H1 (cell line): ENCODE results near the gene ATP6V1A. TPM values are rescaled to one million over a fixed set of nuclear protein-coding genes. Genes with fewer than 3 reads are reported as not detected.

ENCODE experiments used
- CTCF ChIA-PET: fragments of 300-600 bp; sonication (Branson Sonifier 250); formaldehyde crosslinking; loops from one replicate; lab custom pipeline; 2021; ENCODE audit not compliant: partially characterized antibody; lab: Charles Lee
- POLR2A ChIA-PET: fragments of 300-600 bp; sonication (Branson Sonifier 250); formaldehyde crosslinking; loops from one replicate; lab custom pipeline; 2021; ENCODE audit warnings: inconsistent platforms; ENCODE audit not compliant: partially characterized antibody; lab: Charles Lee
- DNase-seq, 2 experiments: peaks; one replicate each; pipeline versions ENCODE4 v3.0.0 to v3.0.0-alpha.2; 2010 to 2022; ENCODE audit warnings: low spot score in 2 of 2, low read depth in 1 of 2, mixed read lengths in 1 of 2
- FAIRE-seq: peaks from 2 replicates; lab custom pipeline; 2011; peaks lifted over from hg19 to GRCh38; lab: Jason Lieb, UNC
- H2AFZ ChIP-seq: 2 replicates; pipeline ENCODE4 v1.8.1; 2012; ENCODE audit warnings: low read length, inconsistent platforms
- H2AK5ac ChIP-seq: 2 replicates; pipeline ENCODE4 v1.6.1; 2013; ENCODE audit warnings: low read depth, low read length
- H2BK120ac ChIP-seq: replicated peaks from 2 replicates; pipeline ENCODE3; 2013; ENCODE audit warnings: low read depth, low read length, inconsistent platforms
- H2BK12ac ChIP-seq: 2 replicates; pipeline ENCODE4 v1.6.1; 2013; ENCODE audit warnings: low read depth, low read length
- H2BK15ac ChIP-seq: 2 replicates; pipeline ENCODE4 v1.6.1; 2013; ENCODE audit warnings: low read length
- H2BK20ac ChIP-seq: 2 replicates; pipeline ENCODE4 v1.6.1; 2013; ENCODE audit warnings: low read length
- H2BK5ac ChIP-seq: 2 replicates; pipeline ENCODE4 v1.6.1; 2013; ENCODE audit warnings: low read depth, low read length
- H3K14ac ChIP-seq: 2 replicates; pipeline ENCODE4 v1.6.1; 2013; ENCODE audit warnings: inconsistent platforms; ENCODE audit not compliant: insufficient read length
- H3K18ac ChIP-seq: 2 replicates; pipeline ENCODE4 v1.6.1; 2013; ENCODE audit warnings: low read length; ENCODE audit errors: extremely low read depth
- H3K23ac ChIP-seq: 2 replicates; pipeline ENCODE4 v1.6.1; 2013; ENCODE audit warnings: inconsistent platforms; ENCODE audit not compliant: insufficient read length
- H3K23me2 ChIP-seq: 2 replicates; pipeline ENCODE4 v1.6.1; 2013; ENCODE audit warnings: low read depth, low read length
- H3K27ac ChIP-seq: 2 replicates; pipeline ENCODE4 v1.6.1; 2011; ENCODE audit warnings: low read depth, low read length, inconsistent platforms
- H3K27me3 ChIP-seq, 4 experiments: replicated peaks in 1 of 4; 1 replicate in 1 of 4; 2 replicates in 3 of 4; pipeline versions ENCODE4 v1.6.1 to v1.8.1; 2011 to 2013; ENCODE audit warnings: low read length in 3 of 4, mild to moderate bottlenecking in 3 of 4, inconsistent platforms in 2 of 4, mixed read lengths in 2 of 4, moderate library complexity in 1 of 4; ENCODE audit not compliant: control insufficient read depth in 3 of 4, insufficient read depth in 3 of 4; ENCODE audit errors: extremely low read depth in 1 of 4
- H3K36me3 ChIP-seq, 4 experiments: 2 replicates each; pipeline versions ENCODE4 v1.6.1 to v1.8.1; 2011 to 2013; ENCODE audit warnings: mild to moderate bottlenecking in 4 of 4, low read length in 3 of 4, moderate library complexity in 2 of 4, control low read depth in 1 of 4, inconsistent platforms in 1 of 4; ENCODE audit not compliant: insufficient read depth in 4 of 4, control insufficient read depth in 2 of 4
- H3K4ac ChIP-seq: replicated peaks from 2 replicates; pipeline ENCODE3; 2013; ENCODE audit warnings: low read length, low read depth, mixed read lengths, inconsistent platforms; ENCODE audit not compliant: insufficient read length
- H3K4me1 ChIP-seq, 4 experiments: replicated peaks in 1 of 4; 1 replicate in 1 of 4; 2 replicates in 3 of 4; pipeline versions ENCODE4 v1.6.1 to v1.8.1; 2011 to 2013; ENCODE audit warnings: low read length in 3 of 4, inconsistent platforms in 2 of 4, mixed read lengths in 1 of 4; ENCODE audit not compliant: insufficient read depth in 4 of 4, control insufficient read depth in 3 of 4
- H3K4me2 ChIP-seq, 2 experiments: 2 replicates each; pipeline versions ENCODE4 v1.6.1 to v1.8.1; 2011 to 2013; ENCODE audit warnings: low read depth in 2 of 2, low read length in 2 of 2, control low read depth in 1 of 2, inconsistent platforms in 1 of 2, mild to moderate bottlenecking in 1 of 2; ENCODE audit not compliant: insufficient read depth in 1 of 2
- H3K4me3 ChIP-seq, 4 experiments: fragments of 200-600, 300-600 bp in 1 of 4; sonication (generic), shearing (Covaris generic), sonication (Bioruptor Twin) in 1 of 4; 2 replicates each; pipeline versions ENCODE4 v1.5.1 to v1.8.1; 2011 to 2016; ENCODE audit warnings: low read length in 4 of 4, low read depth in 3 of 4, control low read depth in 2 of 4, inconsistent platforms in 2 of 4, mild to moderate bottlenecking in 2 of 4, mixed read lengths in 1 of 4, moderate library complexity in 1 of 4; ENCODE audit not compliant: insufficient read depth in 2 of 4; ENCODE audit errors: extremely low read depth in 1 of 4
- H3K56ac ChIP-seq: replicated peaks from 2 replicates; pipeline ENCODE3; 2013; ENCODE audit warnings: low read depth, mild to moderate bottlenecking, mixed read lengths, low read length, inconsistent platforms; ENCODE audit not compliant: insufficient read length
- H3K79me1 ChIP-seq: 2 replicates; pipeline ENCODE4 v1.6.1; 2013; ENCODE audit warnings: low read depth, low read length, control low read depth
- H3K79me2 ChIP-seq, 2 experiments: 2 replicates each; pipeline versions ENCODE4 v1.6.1 to v1.8.1; 2012 to 2013; ENCODE audit warnings: low read length in 2 of 2, mild to moderate bottlenecking in 2 of 2, inconsistent platforms in 1 of 2; ENCODE audit not compliant: insufficient read depth in 2 of 2, control insufficient read depth in 1 of 2
- H3K9ac ChIP-seq, 4 experiments: replicated peaks in 1 of 4; 1 replicate in 1 of 4; 2 replicates in 3 of 4; pipeline versions ENCODE4 v1.6.1 to v1.8.1; 2011 to 2013; ENCODE audit warnings: low read depth in 3 of 4, low read length in 3 of 4, control low read depth in 2 of 4, mild to moderate bottlenecking in 2 of 4, moderate library complexity in 2 of 4, inconsistent platforms in 1 of 4; ENCODE audit errors: extremely low read depth in 1 of 4
- H3K9me3 ChIP-seq, 2 experiments: 2 replicates each; pipeline versions ENCODE4 v1.6.1 to v1.8.1; 2012 to 2013; ENCODE audit warnings: mild to moderate bottlenecking in 2 of 2, moderate library complexity in 2 of 2, control low read depth in 1 of 2, inconsistent platforms in 1 of 2, low read depth in 1 of 2, low read length in 1 of 2, mixed read lengths in 1 of 2; ENCODE audit not compliant: insufficient read depth in 2 of 2
- H4K20me1 ChIP-seq, 2 experiments: replicated peaks in 1 of 2; 2 replicates each; pipeline versions ENCODE3 to v1.8.1; 2011 to 2013; ENCODE audit warnings: inconsistent platforms in 2 of 2, low read length in 2 of 2, mild to moderate bottlenecking in 1 of 2; ENCODE audit not compliant: insufficient read depth in 2 of 2, control insufficient read depth in 1 of 2
- H4K5ac ChIP-seq: 2 replicates; pipeline ENCODE4 v1.6.1; 2013; ENCODE audit warnings: low read length, low read depth, mixed read lengths, inconsistent platforms; ENCODE audit not compliant: insufficient read length
- H4K8ac ChIP-seq: 2 replicates; pipeline ENCODE4 v1.8.0; 2013; ENCODE audit warnings: mild to moderate bottlenecking, moderate library complexity, low read length, inconsistent platforms; ENCODE audit not compliant: insufficient read depth; ENCODE audit errors: extremely low read depth
- H4K91ac ChIP-seq: replicated peaks from 2 replicates; pipeline ENCODE3; 2013; ENCODE audit warnings: low read length, mixed read lengths, inconsistent platforms; ENCODE audit not compliant: insufficient read length
- ASH2L ChIP-seq: fragments of 200-600, 300-600 bp; sonication (generic); IDR thresholded peaks from one replicate; pipeline ENCODE4 v1.7.1; 2017; ENCODE audit warnings: low read length
- BCL11A ChIP-seq, 2 experiments: IDR thresholded peaks; one replicate each; pipeline ENCODE4 v1.6.1; 2011; ENCODE audit warnings: low read depth in 2 of 2, low read length in 2 of 2, mild to moderate bottlenecking in 2 of 2
- CHD1 ChIP-seq: IDR thresholded peaks from 2 replicates; pipeline ENCODE4 v1.6.1; 2012; ENCODE audit warnings: low read depth, low read length, improper control_type of control experiment
- CHD2 ChIP-seq: IDR thresholded peaks from 2 replicates; pipeline ENCODE4 v1.6.1; 2012; ENCODE audit warnings: low read length, improper control_type of control experiment
- CTCF ChIP-seq, 3 experiments: IDR thresholded peaks; 1 replicate in 2 of 3; 2 replicates in 1 of 3; pipeline versions ENCODE4 v1.5.1 to v1.6.1; 2011; ENCODE audit warnings: low read length in 3 of 3, mild to moderate bottlenecking in 3 of 3, inconsistent platforms in 2 of 3, low read depth in 1 of 3, moderate library complexity in 1 of 3; ENCODE audit not compliant: insufficient read depth in 1 of 3; ENCODE audit errors: control extremely low read depth in 1 of 3
- FOSL1 ChIP-seq: IDR thresholded peaks from 2 replicates; pipeline ENCODE4 v1.6.1; 2011; ENCODE audit warnings: mild to moderate bottlenecking, low read depth, low read length, moderate library complexity; ENCODE audit not compliant: insufficient read depth
- MAX ChIP-seq: IDR thresholded peaks from 2 replicates; pipeline ENCODE4 v1.6.1; 2012; ENCODE audit warnings: inconsistent platforms
- POLR2AphosphoS5 ChIP-seq: IDR thresholded peaks from 2 replicates; pipeline ENCODE4 v1.6.1; 2011; ENCODE audit warnings: low read depth, low read length
- SIX5 ChIP-seq: IDR thresholded peaks from 2 replicates; pipeline ENCODE4 v1.6.1; 2011; ENCODE audit warnings: mild to moderate bottlenecking, low read depth, low read length
- SP1 ChIP-seq: IDR thresholded peaks from 2 replicates; pipeline ENCODE4 v1.6.1; 2011; ENCODE audit warnings: low read depth, low read length
- WGBS, 2 experiments: shearing (Covaris generic) in 1 of 2; methylation state at CpG; one replicate each; pipeline versions ENCODE4 v1.1.6 to v1.1.7; 2013 to 2015; ENCODE audit warnings: low lambda C conversion rate in 2 of 2, mixed read lengths in 2 of 2, inconsistent platforms in 1 of 2, low coverage in 1 of 2, missing lambda C conversion rate in 1 of 2; ENCODE audit not compliant: insufficient replicate concordance in 2 of 2, insufficient coverage in 1 of 2, insufficient read length in 1 of 2; ENCODE audit errors: extremely low coverage in 1 of 2, missing lambda C conversion rate in 1 of 2; 5-methylcytosine and 5-hydroxymethylcytosine counted together
- polyA plus RNA-seq, 7 experiments: library from polyadenylated mRNA; depleted of rRNA in 3 of 7; stranded (reverse) in 5 of 7; unstranded in 2 of 7; fragments of >200 nt in 5 of 7; fragments of 200-250 nt in 2 of 7; gene quantifications; 1 replicate in 5 of 7; 2 replicates in 1 of 7; 4 replicates in 1 of 7; pipeline versions ENCODE4 v1.2.1 to v1.2.3, GENCODE V29; 2011 to 2013; ENCODE audit warnings: missing spikeins in 2 of 7, mixed read lengths in 2 of 7
- total RNA-seq: library from RNA; stranded (reverse); fragmentation: NEBNext Ultra II Directional; extraction: Animal tissue kit (Norgen Biotek cat#: 25700); gene quantifications from 2 replicates; pipeline ENCODE4 v1.2.1, GENCODE V29; 2021

ATP6V1A gene
- total and polyA plus RNA-seq, 2 of the 8 experiments (the other 6 are each of a cell fraction or from before 2014, with no cell fraction given): 15.4 to 90.9 TPM

GRCh38 chr3:113712129-113712528 is 34.7 kb upstream of the ATP6V1A start:
- H3K4ac ChIP-seq: no peak overlapping the region
- 74% methylated on average over 3 of the region's 3 CpGs; no CpG with 5 or more reads in 1 of the 2 experiments for WGBS, 2 experiments
- no peak overlapping the region for H2BK5ac ChIP-seq
- no peak overlapping the region for H3K23ac ChIP-seq
- H4K8ac ChIP-seq: no peak overlapping the region
- FAIRE-seq (no peak), DNase-seq (no peak)
- ChIA-PET POLR2A (interaction anchor here (0.6 to 1.1 kb wide), 2 partner anchors 13 to 15 kb away, joined by 3 to 5 read pairs; no protein-coding TSS in a partner anchor), CTCF (interaction anchor here (1.1 to 1.3 kb wide), 2 partner anchors 13 to 33 kb away, joined by 3 to 5 read pairs; no protein-coding TSS in a partner anchor)
- no peak overlapping the region for H4K5ac ChIP-seq
- no peaks in the 10 kb centered on the region for H3K4me1 ChIP-seq
- H3K56ac ChIP-seq: no peak overlapping the region
- no peaks in the 10 kb centered on the region for H3K79me2 ChIP-seq
- no peak for TF ChIP-seq CTCF (IDR thresholded peaks at IDR 0.05; ENCODE audit: control extremely low read depth in 1 of 3, insufficient read depth in 1 of 3, low read depth in 1 of 3, low read length in 3 of 3)
- no peak for TF ChIP-seq CHD2
- no peak for TF ChIP-seq BCL11A (IDR thresholded peaks at IDR 0.05; ENCODE audit: low read depth in 2 of 2, low read length in 2 of 2)
- no peak for TF ChIP-seq CHD1
- TF ChIP-seq POLR2AphosphoS5: no peak
- TF ChIP-seq FOSL1: no peak
- TF ChIP-seq MAX: no peak
- no peak for TF ChIP-seq ASH2L
- no peak for TF ChIP-seq SP1
- no peak for TF ChIP-seq SIX5
- no peak overlapping the region for H2BK20ac ChIP-seq
- no peak overlapping the region for H3K9ac ChIP-seq
- H3K27ac ChIP-seq: no peak overlapping the region
- H3K23me2 ChIP-seq: no peaks in the 10 kb centered on the region
- H3K4me2 ChIP-seq: no peak overlapping the region
- no peak overlapping the region for H3K14ac ChIP-seq
- H2AK5ac ChIP-seq: no peak overlapping the region
- H3K27me3 ChIP-seq: peaks cover 0 to 1% (median 0%) of the 10 kb centered on the region in 4 experiments; a peak in 1 of 7 replicates
- no peak overlapping the region for H2BK12ac ChIP-seq
- H2BK15ac ChIP-seq: no peak overlapping the region
- no peak overlapping the region for H2BK120ac ChIP-seq
- H4K20me1 ChIP-seq: no peaks in the 10 kb centered on the region
- peaks cover 0 to 7% (median 0%) of the 10 kb centered on the region in 4 experiments; a peak in 1 of 8 replicates for H3K36me3 ChIP-seq
- H3K4me3 ChIP-seq: no peak overlapping the region
- H3K18ac ChIP-seq: no peak overlapping the region
- no peaks in the 10 kb centered on the region for H3K9me3 ChIP-seq
- H4K91ac ChIP-seq: no peak overlapping the region
- no peak overlapping the region for H2AFZ ChIP-seq
- H3K79me1 ChIP-seq: no peaks in the 10 kb centered on the region
